ENCODE measurements around the gene HSD17B12. TPM values are rescaled to one million over a fixed set of nuclear protein-coding genes. Genes with fewer than 3 reads are reported as not detected.

HSD17B12 gene
- total and polyA plus RNA-seq, 2 donors (not counting 3 experiments of a cell fraction or from before 2014, with no cell fraction given) = 41.5 to 96.5 TPM

DNA sequence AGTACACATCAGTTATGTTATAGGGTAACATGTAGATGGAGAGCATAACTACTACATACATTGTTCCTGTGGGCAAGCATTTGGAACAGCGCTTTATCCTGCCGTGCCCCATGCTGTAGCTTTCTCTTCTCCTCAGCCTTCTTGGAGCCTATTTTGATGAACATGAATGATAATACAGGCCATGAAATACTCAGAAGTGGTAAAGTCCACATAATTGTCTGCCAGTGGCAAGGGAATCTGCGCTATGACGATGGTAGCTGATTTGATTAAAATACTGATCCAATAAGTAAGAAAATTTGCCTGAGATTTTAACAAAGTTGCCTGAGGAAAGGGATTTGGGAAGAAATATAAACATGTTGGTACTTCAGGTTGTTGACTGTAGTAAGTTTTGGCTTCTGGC, 223.4 kb downstream of the HSD17B12 start:
- Histone ChIP-seq H3K27me3 (ENCODE audit: control insufficient read depth in 2 of 2, insufficient read depth in 2 of 2, low read length in 2 of 2) (no peaks in the 10 kb centered on the region), H3K79me2 (ENCODE audit: control insufficient read depth, insufficient read depth, low read length) (no peaks in the 10 kb centered on the region), H3K9me3 (replicated peaks; ENCODE audit: control insufficient read depth, insufficient read depth, low read length) (no peaks in the 10 kb centered on the region), H3K27ac (ENCODE audit: insufficient read depth, low read depth, low read length) (no peak overlapping the region), H3K4me2 (ENCODE audit: insufficient read depth, low read length) (no peak overlapping the region), H3K36me3 (ENCODE audit: control insufficient read depth in 2 of 2, extremely low read depth in 1 of 2, insufficient read depth in 2 of 2, low read length in 2 of 2) (no peaks in the 10 kb centered on the region), H2AFZ (ENCODE audit: low read depth, low read length) (no peak overlapping the region), H3K9ac (replicated peaks; ENCODE audit: extremely low read depth, insufficient read depth, low read length) (no peak overlapping the region), H3K9me1 (replicated peaks; ENCODE audit: control insufficient read depth, extremely low read depth, insufficient read depth, low read length) (no peaks in the 10 kb centered on the region), H3K4me1 (ENCODE audit: control insufficient read depth, extremely low read depth, insufficient read depth, low read length) (peaks cover 19% of the 10 kb centered on the region), H3K4me3 (replicated peaks in 1 of 3; ENCODE audit: insufficient read depth in 1 of 3, low read depth in 1 of 3, low read length in 3 of 3) (no peak overlapping the region), H4K20me1 (replicated peaks; ENCODE audit: control insufficient read depth, extremely low read depth, insufficient read depth, low read length) (no peaks in the 10 kb centered on the region)
- TF ChIP-seq JUN (IDR thresholded peaks at IDR 0.05; ENCODE audit: borderline replicate concordance, insufficient read depth, insufficient read length, low read depth) (no peak), MYC (IDR thresholded peaks at IDR 0.05; ENCODE audit: low read depth, low read length) (no peak), POLR2A (IDR thresholded peaks at IDR 0.05; ENCODE audit: low read depth, low read length) (no peak), EZH2 (IDR thresholded peaks at IDR 0.05; ENCODE audit: borderline replicate concordance, low read depth, low read length, severe bottlenecking) (no peak)
- TF ChIP-seq, protein P1, sequence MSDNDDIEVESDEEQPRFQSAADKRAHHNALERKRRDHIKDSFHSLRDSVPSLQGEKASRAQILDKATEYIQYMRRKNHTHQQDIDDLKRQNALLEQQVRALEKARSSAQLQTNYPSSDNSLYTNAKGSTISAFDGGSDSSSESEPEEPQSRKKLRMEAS (IDR thresholded peaks at IDR 0.05; ENCODE audit: insufficient read depth, insufficient read length) = no peak
- TF ChIP-seq, protein P2, sequence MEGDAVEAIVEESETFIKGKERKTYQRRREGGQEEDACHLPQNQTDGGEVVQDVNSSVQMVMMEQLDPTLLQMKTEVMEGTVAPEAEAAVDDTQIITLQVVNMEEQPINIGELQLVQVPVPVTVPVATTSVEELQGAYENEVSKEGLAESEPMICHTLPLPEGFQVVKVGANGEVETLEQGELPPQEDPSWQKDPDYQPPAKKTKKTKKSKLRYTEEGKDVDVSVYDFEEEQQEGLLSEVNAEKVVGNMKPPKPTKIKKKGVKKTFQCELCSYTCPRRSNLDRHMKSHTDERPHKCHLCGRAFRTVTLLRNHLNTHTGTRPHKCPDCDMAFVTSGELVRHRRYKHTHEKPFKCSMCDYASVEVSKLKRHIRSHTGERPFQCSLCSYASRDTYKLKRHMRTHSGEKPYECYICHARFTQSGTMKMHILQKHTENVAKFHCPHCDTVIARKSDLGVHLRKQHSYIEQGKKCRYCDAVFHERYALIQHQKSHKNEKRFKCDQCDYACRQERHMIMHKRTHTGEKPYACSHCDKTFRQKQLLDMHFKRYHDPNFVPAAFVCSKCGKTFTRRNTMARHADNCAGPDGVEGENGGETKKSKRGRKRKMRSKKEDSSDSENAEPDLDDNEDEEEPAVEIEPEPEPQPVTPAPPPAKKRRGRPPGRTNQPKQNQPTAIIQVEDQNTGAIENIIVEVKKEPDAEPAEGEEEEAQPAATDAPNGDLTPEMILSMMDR (IDR thresholded peaks at IDR 0.05; ENCODE audit: extremely low read depth in 1 of 2, insufficient read depth in 1 of 2, low read depth in 1 of 2, low read length in 2 of 2) = no peak
- dilution Hi-C loops (cut with MboI; ENCODE audit: extremely low pct_ligation_motif_present, low sequenced_read_pairs) (no loop called here), intact Hi-C loops (cut with micrococcal nuclease) (no loop called here)
- FAIRE-seq (no peak), DNase-seq (ENCODE audit: low read depth, low spot score) (no peak)
- BruUV-seq (replicated peaks) = no TSS peak
- POLR2A ChIA-PET = interaction anchor here (0.8 kb wide), 2 partner anchors 15 to 38 kb away, joined by 3 to 6 read pairs; partner anchors contain the start of gene C11orf96
- CTCF ChIA-PET = interaction anchor here (0.7 to 4.4 kb wide), 5 partner anchors 15 to 78 kb away, joined by 3 to 42 read pairs (median 3); no protein-coding TSS in a partner anchor

Measured in endothelial cell of umbilical vein (primary cell).